Measurements from ENCODE around the gene MSH2. TPM values are rescaled to one million over a fixed set of nuclear protein-coding genes. Genes with fewer than 3 reads are reported as not detected.

The MSH2 gene
- total RNA-seq, 1 experiment from 2014 or later: 139 TPM

- WGBS (ENCODE audit: extremely low coverage, insufficient read length, low lambda C conversion rate): no CpG with 5 or more reads among the region's 1 CpG
- H3K27ac Mint-ChIP-seq: peak overlapping the region in 1 of 3 experiments; percentile 50; a peak in 2 of 7 replicates
- H2BK15ac ChIP-seq (ENCODE audit: low read depth, low read length): no peak overlapping the region
- H2AK5ac ChIP-seq (ENCODE audit: insufficient read length, low read length): no peak overlapping the region
- H4K5ac ChIP-seq (ENCODE audit: insufficient read length, low read depth, low read length): peak overlapping the region; percentile 82
- H3K79me2 ChIP-seq (ENCODE audit: insufficient read depth, low read length): no peaks in the 10 kb centered on the region
- no peak overlapping the region for H3K4me3 Mint-ChIP-seq
- H3K36me3 Mint-ChIP-seq (ENCODE audit: insufficient read depth in 1 of 3, low read depth in 3 of 3): peaks cover 14 to 26% (median 22%) of the 10 kb centered on the region in 3 experiments
- H3K23me2 ChIP-seq (ENCODE audit: insufficient read length, low read depth, low read length, poor library complexity, severe bottlenecking): no peaks in the 10 kb centered on the region
- H3K27me3 ChIP-seq (ENCODE audit: insufficient read depth, low read length): no peaks in the 10 kb centered on the region
- no peak overlapping the region for H3K23ac ChIP-seq (ENCODE audit: insufficient read length, low read depth, low read length)
- DNase-seq: no peak
- peaks cover 17 to 37% of the 10 kb centered on the region in 2 experiments for H3K4me1 Mint-ChIP-seq
- TF ChIP-seq CTCF (conservative IDR thresholded peaks at IDR 0.05): no peak
- no peak overlapping the region for H3K14ac ChIP-seq (ENCODE audit: insufficient read depth, low read length)
- no peaks in the 10 kb centered on the region for H3K27me3 Mint-ChIP-seq (ENCODE audit: low read depth)
- H3K4me2 ChIP-seq (ENCODE audit: insufficient read depth, insufficient read length, low read length): no peak overlapping the region
- H2BK5ac ChIP-seq (ENCODE audit: insufficient read length, low read length): no peak overlapping the region
- no peak overlapping the region for H3K4ac ChIP-seq (ENCODE audit: low read depth, low read length)
- peak overlapping the region; percentile 76 for H3K27ac ChIP-seq (ENCODE audit: insufficient read length, low read depth, low read length)
- no peak overlapping the region for H3K9ac ChIP-seq (ENCODE audit: extremely low read depth, insufficient read length, low read length)
- H3K9me3 ChIP-seq (ENCODE audit: control insufficient read depth, low read depth, low read length): no peaks in the 10 kb centered on the region
- H3K79me1 ChIP-seq (ENCODE audit: insufficient read depth, low read depth, low read length, poor library complexity, severe bottlenecking): no peaks in the 10 kb centered on the region
- no peak overlapping the region for H2BK120ac ChIP-seq (ENCODE audit: low read depth, low read length, poor library complexity, severe bottlenecking)
- no peaks in the 10 kb centered on the region; the same call in 1 of the 2 replicates for H3K4me1 ChIP-seq (ENCODE audit: insufficient read depth, low read length)
- H4K8ac ChIP-seq (replicated peaks; ENCODE audit: insufficient read length, low read depth, low read length): no peak overlapping the region
- H2AFZ ChIP-seq (ENCODE audit: low read length): no peak overlapping the region
- no peak overlapping the region for H2BK12ac ChIP-seq (ENCODE audit: insufficient read length, low read depth, low read length)
- no peak overlapping the region for H2BK20ac ChIP-seq (ENCODE audit: low read depth, low read length, poor library complexity, severe bottlenecking)
- H4K20me1 ChIP-seq (ENCODE audit: control insufficient read depth, insufficient read depth, insufficient read length): no peaks in the 10 kb centered on the region
- H3K56ac ChIP-seq (ENCODE audit: insufficient read length, low read depth, low read length): peak overlapping the region; percentile 79
- no peak overlapping the region for H4K91ac ChIP-seq (ENCODE audit: insufficient read length, low read depth, low read length)
- no peak overlapping the region for H3T11ph ChIP-seq (ENCODE audit: low read length)
- no peak overlapping the region for H3K18ac ChIP-seq (ENCODE audit: insufficient read length, low read depth, low read length)
- H3K9me3 Mint-ChIP-seq: peaks cover 1 to 2% of the 10 kb centered on the region in 2 experiments; a peak in 2 of 5 replicates
These were observed 84.5 kb downstream of the MSH2 start for GRCh38 chr2:47487498-47487875.
